Stomach smooth muscle (tissue), 2 donors: ENCODE results near the gene CDCP1.
A peak's percentile ranks its signal among the peaks of the same experiment; 100 is the strongest.

Experiments
- H3K27ac ChIP-seq: one replicate; pipeline ENCODE4 v1.7.0; 2013; ENCODE audit warnings: mild to moderate bottlenecking, low read length, inconsistent platforms
- H3K27me3 ChIP-seq, 2 donors: one replicate each; pipeline ENCODE4 v1.7.0; 2013; ENCODE audit warnings: low read length in 2 of 2; ENCODE audit not compliant: insufficient read depth in 2 of 2, control insufficient read depth in 1 of 2
- H3K36me3 ChIP-seq, 2 donors: one replicate each; pipeline ENCODE4 v1.7.0; 2013; ENCODE audit warnings: low read length in 2 of 2; ENCODE audit not compliant: control insufficient read depth in 2 of 2, insufficient read depth in 2 of 2
- H3K4me1 ChIP-seq: one replicate; pipeline ENCODE4 v1.7.0; 2013; ENCODE audit warnings: low read length; ENCODE audit not compliant: control insufficient read depth, insufficient read depth
- H3K4me3 ChIP-seq, 2 donors: one replicate each; pipeline ENCODE4 v1.7.0; 2013; ENCODE audit warnings: low read length in 2 of 2
- H3K9ac ChIP-seq, 2 donors: one replicate each; pipeline ENCODE4 v1.7.0; 2013; ENCODE audit warnings: low read length in 2 of 2, mild to moderate bottlenecking in 1 of 2
- H3K9me3 ChIP-seq, 2 donors: one replicate each; pipeline ENCODE4 v1.7.0; 2013; ENCODE audit warnings: low read length in 2 of 2; ENCODE audit not compliant: control insufficient read depth in 2 of 2
- donor health status: healthy.
- donor health status: Pancreatic carcinoma.

Gene CDCP1

DNA sequence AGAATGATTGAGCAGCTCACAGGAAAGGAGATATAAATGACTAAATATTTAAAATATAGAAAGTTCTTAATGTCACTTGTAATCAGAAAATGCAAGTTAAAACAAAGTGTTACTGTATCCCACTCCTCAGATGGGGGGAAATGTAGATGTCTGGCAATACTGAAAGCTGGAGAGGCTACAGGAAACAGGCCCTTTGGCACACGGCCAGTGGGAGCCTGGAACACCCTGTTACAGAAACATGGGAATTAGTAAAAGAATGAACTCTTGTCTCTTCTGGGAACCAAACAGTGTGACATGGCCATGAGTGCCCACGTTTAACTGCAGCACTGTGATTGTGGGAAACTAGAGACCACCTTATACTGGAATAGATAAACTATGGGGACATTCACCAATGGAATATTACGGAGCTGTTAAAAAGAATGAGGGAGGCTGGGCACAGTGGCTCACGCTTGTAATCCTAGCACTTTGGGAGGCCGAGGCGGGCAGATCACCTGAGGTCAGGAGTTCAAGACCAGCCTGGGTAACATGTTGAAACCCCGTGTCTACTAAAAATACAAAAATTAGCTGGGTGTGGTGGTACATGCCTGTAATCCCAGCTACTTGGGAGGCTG is 50.2 kb downstream of the CDCP1 start:
- H3K9me3 ChIP-seq: no peaks in the 10 kb centered on the region
- H3K9ac ChIP-seq: no peak overlapping the region
- H3K36me3 ChIP-seq: no peaks in the 10 kb centered on the region
- H3K27me3 ChIP-seq: no peaks in the 10 kb centered on the region
- no peak overlapping the region for H3K4me3 ChIP-seq
- peaks cover 10% of the 10 kb centered on the region for H3K4me1 ChIP-seq
- no peak overlapping the region for H3K27ac ChIP-seq

DNA sequence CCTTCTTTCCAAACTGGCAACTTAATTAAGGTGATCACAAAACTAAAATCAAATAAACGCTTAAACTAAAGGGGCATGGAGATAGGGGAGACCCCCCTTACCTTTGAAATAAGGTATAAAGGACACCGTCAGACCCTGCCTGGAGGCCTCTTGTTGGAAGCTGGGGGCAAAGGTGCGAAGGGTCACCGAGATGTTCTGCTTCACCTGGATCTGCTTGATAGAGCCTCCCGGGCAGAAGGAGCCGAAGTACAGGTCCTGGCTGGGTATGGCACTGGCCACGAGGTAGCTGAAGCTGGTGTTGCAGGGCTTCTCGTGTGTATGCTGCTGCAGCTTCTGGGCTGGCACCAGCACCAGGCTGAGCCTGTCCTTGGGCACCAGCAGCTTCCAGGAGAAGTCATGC is 53.0 kb downstream of the CDCP1 start:
- H3K27ac ChIP-seq: peak overlapping the region; percentile 11
- H3K36me3 ChIP-seq: no peaks in the 10 kb centered on the region
- no peak overlapping the region for H3K9ac ChIP-seq

DNA sequence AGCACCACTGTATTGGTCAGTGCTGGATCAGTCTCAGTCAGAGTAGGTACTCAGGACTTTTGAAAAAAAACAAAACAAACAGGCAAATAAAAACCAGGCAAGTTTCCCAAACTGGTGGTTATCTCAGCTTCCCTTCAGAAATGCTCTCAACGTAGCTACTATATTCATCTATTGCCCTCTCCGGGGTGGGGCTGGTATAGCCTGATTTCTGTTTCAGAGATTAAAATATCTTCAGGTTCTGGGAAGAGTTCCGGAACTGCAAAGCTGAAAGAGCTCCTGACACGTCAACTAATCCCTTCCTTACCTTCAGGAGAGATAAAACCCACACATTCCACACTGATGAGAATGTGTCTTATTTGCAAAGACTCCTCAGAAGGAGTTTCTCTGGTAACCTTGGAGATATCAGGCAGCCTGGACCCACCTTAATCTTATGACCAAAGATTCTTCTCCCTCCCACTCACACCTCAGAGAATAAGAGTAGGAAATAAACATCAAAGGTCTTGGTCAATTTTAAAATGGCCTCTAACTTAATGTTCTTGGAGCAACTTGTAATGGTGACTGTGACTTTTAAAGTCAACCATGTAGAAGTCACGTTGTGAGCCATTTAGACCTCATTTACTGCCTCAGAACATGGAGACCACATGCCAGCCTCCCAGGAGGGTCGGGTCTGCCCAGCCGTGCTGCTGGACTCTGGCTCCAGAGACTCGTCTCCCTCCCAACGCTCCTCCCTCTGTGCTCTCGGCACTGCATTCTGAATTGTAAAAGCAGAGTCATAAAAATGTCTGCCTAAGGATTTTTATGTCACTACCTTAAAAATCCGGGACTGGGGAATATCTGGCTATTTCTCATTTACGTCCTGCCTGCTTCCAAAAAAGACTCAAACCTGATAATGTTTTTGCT is 53.8 kb downstream of the CDCP1 start:
- no peak overlapping the region for H3K9ac ChIP-seq
- H3K4me1 ChIP-seq: peaks cover 14% of the 10 kb centered on the region
- H3K9me3 ChIP-seq: peaks cover 0 to 4% of the 10 kb centered on the region in 2 donors
- no peaks in the 10 kb centered on the region for H3K36me3 ChIP-seq
- peak overlapping the region in 1 of 2 donors; percentile 22 for H3K4me3 ChIP-seq
- H3K27me3 ChIP-seq: no peaks in the 10 kb centered on the region
- peak overlapping the region; percentile 31 for H3K27ac ChIP-seq

More for the DNA sequence above, 53.0 kb downstream of the CDCP1 start:
- no peaks in the 10 kb centered on the region for H3K27me3 ChIP-seq
- H3K4me3 ChIP-seq: peak overlapping the region in 1 of 2 donors; percentile 29
- peaks cover 0 to 4% of the 10 kb centered on the region in 2 donors for H3K9me3 ChIP-seq
- peaks cover 14% of the 10 kb centered on the region for H3K4me1 ChIP-seq

DNA sequence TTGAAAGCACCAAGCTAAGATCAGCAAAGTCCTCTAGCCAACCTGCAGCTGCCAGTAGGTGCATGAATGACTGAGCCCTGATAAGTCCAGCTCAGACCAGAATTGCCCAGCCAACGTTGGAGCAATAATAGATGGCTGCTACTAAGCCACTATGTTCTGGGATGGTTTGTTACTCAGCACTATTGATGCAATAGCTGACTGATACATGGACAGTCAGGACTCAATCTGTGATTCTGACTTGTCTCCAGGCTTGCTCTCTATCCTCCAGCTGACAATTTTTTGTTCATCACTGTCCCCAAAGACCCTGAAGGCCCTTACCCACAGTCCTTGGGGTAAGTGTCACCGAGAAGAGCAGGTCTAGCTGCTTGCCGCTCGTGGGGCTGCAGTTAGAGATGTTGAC is 55.3 kb downstream of the CDCP1 start:
- peaks cover 22% of the 10 kb centered on the region for H3K4me1 ChIP-seq
- no peak overlapping the region for H3K9ac ChIP-seq
- H3K4me3 ChIP-seq: no peak overlapping the region
- no peaks in the 10 kb centered on the region for H3K36me3 ChIP-seq
- peaks cover 0 to 4% of the 10 kb centered on the region in 2 donors for H3K9me3 ChIP-seq
- no peak overlapping the region for H3K27ac ChIP-seq
- H3K27me3 ChIP-seq: no peaks in the 10 kb centered on the region

DNA sequence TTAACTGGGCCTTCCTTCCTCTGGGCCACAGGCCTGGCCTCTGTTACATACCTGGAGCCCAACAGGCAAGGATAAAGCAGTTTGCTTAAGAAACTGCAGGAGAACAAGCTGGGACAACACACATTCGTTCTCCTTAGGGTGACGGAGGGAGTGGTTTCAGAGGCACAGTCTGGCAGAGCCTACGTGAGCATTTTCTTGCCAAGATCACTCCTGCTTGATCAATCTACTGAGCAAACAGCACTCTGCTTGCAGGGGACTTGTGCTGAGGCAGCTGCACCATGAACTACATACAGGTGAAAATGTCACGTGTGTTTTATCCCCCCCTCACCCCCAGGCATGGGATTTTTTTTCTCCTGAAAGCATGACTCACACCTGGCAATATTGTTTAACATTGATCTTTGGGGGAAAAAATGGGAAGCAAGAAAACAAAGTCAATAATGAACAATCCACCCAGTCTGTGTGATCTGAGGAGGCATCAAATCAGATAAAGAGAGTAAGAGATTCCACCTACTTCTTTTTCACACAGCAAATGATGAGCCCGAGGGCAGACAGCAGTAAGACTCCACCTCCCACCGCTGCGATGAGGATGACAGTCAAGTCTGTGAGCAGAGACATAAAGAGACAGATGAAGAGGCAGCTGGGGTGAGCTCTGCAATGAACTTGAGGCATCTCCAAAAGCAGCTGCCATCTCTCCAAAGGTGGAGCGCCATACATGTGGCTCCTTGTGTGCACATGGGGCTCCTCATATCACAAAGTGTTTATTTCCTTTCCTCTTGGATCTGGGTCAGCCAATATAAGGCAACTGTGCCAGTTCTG is 57.4 kb downstream of the CDCP1 start:
- Histone ChIP-seq H3K4me1 (peaks cover 30% of the 10 kb centered on the region), H3K36me3 (no peaks in the 10 kb centered on the region), H3K27ac (no peak overlapping the region), H3K9ac (no peak overlapping the region), H3K4me3 (no peak overlapping the region), H3K27me3 (no peaks in the 10 kb centered on the region), H3K9me3 (peaks cover 0 to 4% of the 10 kb centered on the region in 2 donors)

DNA sequence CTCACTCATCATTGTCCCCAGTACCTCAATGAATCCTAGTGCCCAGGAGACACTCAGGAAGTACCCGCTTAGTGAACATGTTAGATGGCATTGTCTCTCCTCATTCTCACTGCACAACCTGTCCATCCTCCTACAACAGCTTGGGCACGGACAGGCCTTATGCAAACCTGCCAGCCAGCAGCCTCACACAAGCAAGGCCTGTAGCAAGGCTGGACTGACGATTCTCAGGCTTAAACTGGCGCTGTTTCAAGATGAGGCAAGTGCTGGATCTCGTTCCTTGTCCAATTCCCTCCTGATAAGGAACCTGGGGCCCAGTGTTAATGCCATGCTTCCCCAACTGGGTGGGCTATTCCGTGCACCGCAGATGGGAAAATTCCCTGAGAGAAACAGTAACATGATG is 59.0 kb downstream of the CDCP1 start:
- peaks cover 24% of the 10 kb centered on the region for H3K4me1 ChIP-seq
- H3K27ac ChIP-seq: no peak overlapping the region
- H3K36me3 ChIP-seq: no peaks in the 10 kb centered on the region
- no peak overlapping the region for H3K9ac ChIP-seq
- H3K9me3 ChIP-seq: peaks cover 0 to 4% of the 10 kb centered on the region in 2 donors
- H3K4me3 ChIP-seq: no peak overlapping the region
- H3K27me3 ChIP-seq: no peaks in the 10 kb centered on the region

DNA sequence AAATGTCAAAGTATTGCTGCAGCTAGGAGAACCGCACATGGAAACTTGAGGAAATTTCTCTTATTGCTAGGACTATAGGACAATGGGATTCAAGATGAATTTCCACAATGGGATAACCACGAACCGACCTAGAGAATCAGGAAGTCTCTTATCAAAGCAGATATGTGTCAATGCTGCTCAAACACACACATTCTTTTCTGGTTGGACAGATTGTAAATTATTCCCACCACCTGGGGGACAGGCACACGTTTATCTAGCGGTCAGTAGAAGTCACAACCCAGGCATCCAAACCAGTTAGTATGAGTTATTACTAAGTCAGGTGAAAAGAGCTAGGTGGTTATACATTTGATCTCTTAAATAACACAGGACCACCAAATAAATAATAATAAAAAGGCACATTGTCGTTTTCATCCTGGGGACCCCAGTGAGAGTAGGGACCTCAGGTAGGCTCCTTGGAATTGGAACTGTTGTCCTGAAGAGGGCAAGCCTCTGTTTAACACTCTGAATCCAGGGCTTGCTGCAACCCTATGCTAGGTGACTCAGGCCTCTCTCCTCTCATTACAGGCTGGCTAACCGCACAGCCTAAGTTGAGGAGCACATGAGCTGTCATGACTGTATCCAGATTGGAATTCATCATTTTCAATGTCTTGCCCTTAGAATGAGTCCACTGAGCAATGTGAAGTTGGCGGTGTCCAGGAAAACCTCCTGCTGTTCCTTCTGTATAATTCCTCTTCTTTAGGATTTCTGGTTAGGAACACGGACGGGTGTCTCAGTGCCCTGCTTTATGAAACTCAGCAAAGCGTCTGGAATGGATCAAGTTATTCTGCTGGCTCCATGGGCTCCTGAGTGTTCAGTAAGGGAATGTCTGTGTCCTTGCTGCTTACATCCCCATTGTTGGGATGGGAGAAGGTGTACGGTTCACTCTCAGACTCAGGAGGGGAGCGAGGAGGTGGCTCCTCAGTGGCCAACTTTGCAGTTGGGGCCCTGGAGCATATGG is 61.1 kb downstream of the CDCP1 start:
- Histone ChIP-seq H3K4me1 (peaks cover 28% of the 10 kb centered on the region), H3K36me3 (no peaks in the 10 kb centered on the region), H3K9me3 (no peaks in the 10 kb centered on the region), H3K4me3 (no peak overlapping the region), H3K9ac (no peak overlapping the region), H3K27me3 (no peaks in the 10 kb centered on the region), H3K27ac (peak overlapping the region; percentile 64)

DNA sequence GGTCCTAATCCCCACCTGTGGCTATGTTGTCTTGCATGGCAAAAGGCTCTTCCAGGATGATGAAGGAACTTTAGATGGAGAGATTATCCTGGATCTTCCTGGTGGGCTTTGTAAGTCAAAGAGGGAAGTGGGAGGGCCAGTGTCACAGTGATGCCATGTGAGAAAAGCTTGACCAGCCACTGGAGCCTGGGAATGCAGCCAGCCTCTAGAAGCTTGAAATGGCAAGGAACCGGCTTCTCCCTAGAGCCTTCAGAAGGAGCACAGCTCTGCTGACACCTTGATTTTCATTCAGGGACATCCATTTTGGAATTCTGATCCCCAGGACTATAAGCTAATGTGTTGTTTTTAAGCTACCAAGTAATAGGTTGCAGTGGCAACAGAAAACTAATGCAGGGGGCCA is 61.8 kb downstream of the CDCP1 start:
- H3K27me3 ChIP-seq: no peaks in the 10 kb centered on the region
- peaks cover 28% of the 10 kb centered on the region for H3K4me1 ChIP-seq
- H3K4me3 ChIP-seq: no peak overlapping the region
- no peaks in the 10 kb centered on the region for H3K36me3 ChIP-seq
- H3K9ac ChIP-seq: no peak overlapping the region
- H3K9me3 ChIP-seq: no peaks in the 10 kb centered on the region
- H3K27ac ChIP-seq: no peak overlapping the region

DNA sequence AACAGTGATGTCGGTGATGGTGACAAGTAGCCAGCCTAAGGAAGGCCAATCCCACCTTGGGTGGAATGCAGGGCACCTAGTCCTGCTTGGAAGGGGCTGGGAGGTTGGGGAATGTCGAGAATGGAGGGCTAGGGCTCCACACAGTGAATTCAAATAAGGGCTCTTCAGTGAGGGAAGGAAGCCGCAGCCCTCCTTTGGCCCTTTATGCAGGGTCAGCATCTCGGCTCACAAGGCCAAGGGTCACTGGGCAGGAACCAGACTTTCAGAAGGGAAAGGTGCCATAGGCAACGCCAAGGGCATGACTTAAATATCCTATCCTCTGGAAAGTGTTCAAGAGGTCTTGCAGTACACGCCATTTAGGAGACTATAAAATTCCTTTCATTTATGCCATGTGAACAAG is 63.2 kb downstream of the CDCP1 start:
- H3K36me3 ChIP-seq: no peaks in the 10 kb centered on the region
- no peak overlapping the region for H3K27ac ChIP-seq

DNA sequence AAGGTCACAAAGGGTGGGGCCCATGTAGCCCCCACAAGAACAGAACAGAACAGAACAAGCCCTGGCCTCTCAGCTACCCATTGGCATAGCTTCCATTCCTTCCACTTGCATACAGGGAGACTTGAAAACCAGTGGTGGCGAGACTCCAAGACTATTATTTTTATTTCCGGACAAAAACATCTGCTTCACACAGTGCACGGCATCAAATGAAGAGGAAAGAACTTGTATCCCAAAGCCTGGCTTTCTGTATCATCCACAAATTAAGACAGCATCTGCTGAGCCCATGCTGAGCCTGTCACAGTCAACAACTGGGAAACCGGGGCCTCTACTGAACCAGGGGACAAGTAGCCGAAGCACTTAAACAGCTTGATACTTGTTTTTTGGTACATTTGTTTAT is 64.0 kb downstream of the CDCP1 start:
- Histone ChIP-seq H3K27me3 (no peaks in the 10 kb centered on the region), H3K9me3 (no peaks in the 10 kb centered on the region), H3K27ac (no peak overlapping the region), H3K9ac (no peak overlapping the region), H3K4me3 (no peak overlapping the region), H3K4me1 (peaks cover 24% of the 10 kb centered on the region), H3K36me3 (no peaks in the 10 kb centered on the region)

More for the DNA sequence above, 63.2 kb downstream of the CDCP1 start:
- no peaks in the 10 kb centered on the region for H3K9me3 ChIP-seq
- H3K9ac ChIP-seq: no peak overlapping the region
- H3K4me1 ChIP-seq: peaks cover 26% of the 10 kb centered on the region
- H3K4me3 ChIP-seq: no peak overlapping the region
- no peaks in the 10 kb centered on the region for H3K27me3 ChIP-seq
